HG03060 (cell line): Measurements from ENCODE around the gene TTC8.
"Not testable (repeated sequence)": the region's sequence is repeated elsewhere in the genome, so short reads cannot be mapped to it uniquely, and the experiment has no call there.

Experiments used
- ATAC-seq: cut with Tn5 transposase; IDR thresholded peaks from one replicate; pipeline ENCODE4 v1.9.1; 2021; ENCODE audit warnings: low read depth, moderate number of reproducible peaks; ENCODE audit not compliant: unreplicated experiment

The TTC8 gene

DNA sequence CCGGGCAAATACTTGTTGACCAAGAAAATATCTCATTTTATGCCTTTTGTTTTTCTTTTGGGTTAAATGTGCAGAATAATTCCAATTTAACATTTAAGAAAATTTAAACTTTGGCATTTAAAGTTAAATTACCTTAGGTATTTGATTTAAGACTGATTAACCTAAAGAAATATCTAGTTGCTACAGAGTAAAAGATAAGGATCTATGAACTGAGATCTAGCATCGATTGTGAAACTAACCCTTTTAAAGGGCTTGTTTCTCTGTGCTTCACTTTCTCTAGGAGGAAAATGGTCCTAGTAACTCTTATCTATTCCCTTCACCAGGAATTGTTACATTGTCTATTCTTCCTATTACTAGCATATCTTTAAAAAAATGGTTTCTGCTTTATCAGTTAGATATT, 2.6 kb upstream of the TTC8 start:
- ATAC-seq = no peak

DNA sequence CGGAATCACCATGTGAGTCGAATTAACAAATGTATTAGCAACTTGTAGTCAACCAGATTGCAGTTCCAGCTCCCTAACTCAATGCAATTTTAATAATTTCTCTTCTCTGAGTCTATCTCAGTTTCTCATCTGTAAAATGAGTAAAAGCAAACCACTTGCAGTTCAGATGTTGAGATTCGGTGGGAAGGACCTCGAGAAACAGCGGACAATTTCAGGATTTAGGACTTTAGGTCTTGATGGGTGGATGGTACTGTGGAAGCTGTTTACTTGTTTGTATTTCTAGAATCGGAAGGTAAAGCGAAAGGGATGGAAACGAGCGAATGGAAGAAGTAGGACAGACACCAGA, 510 bp upstream of the TTC8 start:
- ATAC-seq = no peak

DNA sequence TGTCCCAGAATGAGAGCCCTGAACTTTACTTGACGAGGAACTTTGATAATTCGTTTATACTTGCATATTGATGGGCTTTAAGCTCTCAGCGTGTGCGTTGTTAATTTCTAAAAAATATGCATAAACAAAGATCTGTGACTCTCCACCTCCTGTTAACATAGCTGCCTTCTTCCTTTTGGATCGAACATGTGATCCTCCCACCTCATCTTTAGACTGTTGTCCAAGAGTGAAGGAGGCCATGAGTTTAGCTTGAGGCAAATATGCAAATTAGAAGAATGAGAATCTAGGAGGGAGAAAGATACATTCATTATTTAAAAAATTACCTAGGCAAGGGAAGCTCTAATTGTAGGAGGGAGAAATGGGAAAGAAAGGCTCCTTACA, 617 bp downstream of the TTC8 start:
- ATAC-seq = no peak

DNA sequence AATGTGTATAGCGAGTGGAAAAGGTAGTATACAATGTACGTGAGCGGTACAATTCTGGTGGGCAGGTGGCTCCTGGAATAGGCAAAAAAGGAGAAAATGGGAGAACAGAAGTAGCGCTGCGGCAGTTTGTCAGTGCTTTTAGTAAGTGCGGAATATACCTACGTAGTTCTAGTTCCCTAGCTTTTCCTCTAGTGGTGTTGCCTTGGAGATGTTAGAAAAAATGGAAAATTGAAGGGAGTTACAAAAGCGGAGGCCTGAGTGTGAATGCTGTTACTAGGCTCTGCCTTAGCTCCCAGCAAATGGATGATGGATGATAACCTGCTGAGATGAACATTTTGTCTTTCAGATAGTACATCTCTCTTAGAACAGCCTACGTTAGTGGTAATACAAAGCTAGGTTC, 1.1 kb downstream of the TTC8 start:
- ATAC-seq = no peak

DNA sequence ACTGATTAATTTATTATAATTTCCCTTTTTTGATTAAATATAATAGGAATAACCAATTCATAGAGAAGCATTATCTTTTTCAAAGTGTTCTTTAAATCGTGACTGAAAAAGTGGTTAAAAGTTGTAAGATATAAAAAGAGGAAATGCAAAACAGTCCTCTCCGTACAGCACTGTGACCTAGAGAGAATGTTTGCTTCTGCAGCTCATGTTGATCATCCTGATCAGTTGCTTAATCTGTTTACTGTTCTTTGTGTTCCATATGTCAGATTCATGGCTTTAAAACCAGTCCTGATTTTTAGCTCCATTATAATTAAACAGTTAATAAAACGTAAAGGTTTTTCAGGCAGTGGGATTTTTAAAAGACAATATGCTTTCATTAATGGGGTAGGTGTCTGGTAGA, 4.7 kb downstream of the TTC8 start:
- ATAC-seq = no peak

DNA sequence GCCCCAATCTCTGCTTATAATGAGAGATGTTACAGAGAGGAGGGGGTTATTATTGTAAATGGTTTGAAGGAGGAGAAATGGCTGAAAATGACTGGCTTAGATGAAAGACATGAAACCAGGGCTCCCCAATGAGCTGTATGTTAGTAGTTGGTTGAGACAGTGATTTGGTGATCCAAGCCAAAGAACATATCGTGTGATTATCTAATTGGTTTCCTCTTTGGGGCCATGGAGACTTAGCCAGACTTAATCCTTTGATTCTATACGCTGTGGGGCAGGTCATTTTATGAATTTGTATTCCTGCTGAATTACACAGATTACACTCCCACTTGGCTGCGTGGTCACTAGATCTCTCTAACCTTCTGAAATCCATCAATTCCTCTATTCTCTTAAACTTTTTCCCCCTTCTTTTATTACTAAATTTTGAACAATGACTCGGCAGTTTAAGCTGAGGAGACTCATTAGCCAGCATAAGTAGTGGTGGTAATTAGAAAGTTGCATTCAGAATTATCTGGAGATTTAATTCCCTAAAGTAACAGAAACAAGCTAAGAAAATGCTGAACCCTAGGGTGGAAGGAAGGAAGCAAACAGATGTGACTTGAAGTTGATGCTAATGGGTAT, 5.3 kb downstream of the TTC8 start:
- no peak for ATAC-seq

DNA sequence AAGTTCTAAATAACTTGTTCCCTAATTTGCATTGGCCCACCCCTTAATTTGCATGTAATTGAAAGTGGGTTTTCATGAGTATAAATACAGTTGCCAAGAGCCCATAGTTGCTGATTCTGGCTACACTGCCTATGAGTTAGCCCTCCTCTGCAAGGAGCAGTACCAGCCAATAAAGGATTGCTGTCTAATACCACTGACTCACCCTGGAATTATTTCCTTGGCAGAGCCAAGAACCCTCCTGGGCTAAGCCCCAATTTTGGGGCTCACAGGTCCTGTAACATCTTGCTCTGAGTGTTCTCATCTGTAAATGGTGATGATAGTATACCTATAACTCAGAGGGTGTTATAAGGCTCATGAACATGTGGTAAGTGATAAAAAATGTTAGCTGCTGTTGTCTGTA, 6.8 kb downstream of the TTC8 start:
- no peak for ATAC-seq

DNA sequence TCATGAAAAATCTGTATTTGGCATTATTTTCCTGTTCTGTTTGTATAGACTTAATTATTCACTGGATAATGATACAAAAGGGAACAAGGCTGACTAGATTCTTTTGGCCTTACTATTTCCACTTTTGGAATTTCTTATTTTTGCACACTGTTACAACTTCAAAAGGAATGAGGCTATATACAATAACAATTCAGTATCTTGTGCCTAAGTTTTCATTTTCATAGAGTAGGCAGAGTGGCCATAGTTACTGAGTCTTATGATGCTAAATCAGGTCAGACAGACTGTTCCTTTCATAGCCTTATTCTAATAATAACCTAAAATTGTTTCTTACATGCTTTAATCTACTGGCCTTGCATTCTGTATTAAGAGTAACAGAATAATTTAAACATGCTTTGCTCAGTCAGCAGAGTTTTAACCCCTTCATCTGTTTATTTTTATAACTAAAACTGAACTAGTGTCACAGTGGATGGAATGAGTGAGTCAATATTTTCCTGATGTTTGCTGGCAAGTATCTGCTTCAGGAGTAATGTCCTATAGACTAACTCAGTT, 10.5 kb downstream of the TTC8 start:
- ATAC-seq = no peak

DNA sequence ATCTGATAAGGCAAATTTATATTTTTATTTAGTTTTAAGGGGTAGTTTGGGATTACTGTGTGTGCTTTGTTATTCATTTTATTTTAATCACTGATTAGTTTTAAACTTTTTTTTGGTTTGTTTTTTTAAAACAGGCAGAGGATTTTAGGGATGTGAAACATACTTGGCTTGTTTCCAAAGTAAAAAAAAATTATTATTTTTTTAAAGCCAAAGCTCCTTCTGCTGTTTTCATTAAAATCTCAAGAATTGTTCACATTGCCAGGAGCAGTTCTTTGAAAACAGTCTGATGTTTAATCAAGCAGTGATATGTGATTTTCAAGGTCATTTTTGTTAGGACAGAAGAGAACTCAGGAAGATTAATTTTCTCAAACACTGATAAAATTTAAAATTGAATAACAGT, 11.2 kb downstream of the TTC8 start:
- ATAC-seq = no peak

DNA sequence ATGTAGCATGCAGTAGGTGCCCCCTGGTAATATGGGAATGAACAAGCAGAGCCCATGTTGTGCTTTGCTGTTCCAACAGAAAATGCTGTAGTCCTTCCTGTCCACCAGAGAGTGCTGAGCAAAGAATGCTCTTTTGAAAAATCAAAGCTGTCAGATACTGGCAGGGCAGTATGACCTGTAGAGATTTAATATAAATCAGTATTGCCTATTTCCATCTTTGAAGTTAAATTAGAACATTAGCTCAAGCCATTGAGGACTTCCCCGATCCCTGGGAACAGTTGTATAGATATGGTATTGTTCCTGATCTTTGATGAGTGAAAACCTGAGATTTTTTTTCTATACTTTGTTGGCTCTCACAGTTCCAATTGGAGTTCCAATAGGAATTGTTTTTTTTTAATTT, 13.0 kb downstream of the TTC8 start:
- ATAC-seq = no peak

DNA sequence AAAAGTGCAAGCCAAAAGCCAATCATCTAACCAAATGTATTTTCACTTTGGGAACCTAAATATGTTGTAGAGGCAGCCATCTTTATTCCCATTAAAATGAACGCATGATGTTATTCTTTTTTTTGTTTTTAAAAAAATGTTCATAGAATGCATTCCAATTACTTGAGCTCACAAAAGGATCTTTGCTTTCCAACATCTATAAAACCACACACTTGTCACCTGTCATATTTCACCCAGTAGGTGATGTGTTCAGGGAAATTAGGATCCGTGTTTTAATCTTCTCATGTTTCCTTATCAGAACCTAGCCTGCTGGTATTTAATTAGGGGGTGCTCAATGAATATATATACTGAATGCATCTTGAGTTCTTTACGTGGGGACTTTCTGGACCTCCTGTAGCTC, 13.6 kb downstream of the TTC8 start:
- no peak for ATAC-seq

DNA sequence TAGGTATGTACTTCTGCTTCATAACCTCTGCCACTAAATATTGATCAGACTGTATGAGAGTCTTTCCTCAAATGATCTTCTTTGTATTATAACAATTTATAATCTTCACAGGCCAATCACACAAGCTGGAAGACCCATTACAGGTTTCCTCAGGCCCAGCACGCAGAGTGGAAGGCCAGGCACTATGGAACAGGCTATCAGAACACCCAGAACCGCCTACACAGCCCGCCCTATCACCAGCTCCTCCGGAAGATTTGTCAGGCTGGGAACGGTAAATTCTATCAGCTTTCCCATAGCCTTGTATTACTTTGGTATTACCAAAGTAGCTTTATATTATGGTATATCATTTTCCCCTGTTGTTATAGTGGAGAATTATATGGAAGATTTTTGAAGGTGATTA, 16.5 kb downstream of the TTC8 start:
- no peak for ATAC-seq

DNA sequence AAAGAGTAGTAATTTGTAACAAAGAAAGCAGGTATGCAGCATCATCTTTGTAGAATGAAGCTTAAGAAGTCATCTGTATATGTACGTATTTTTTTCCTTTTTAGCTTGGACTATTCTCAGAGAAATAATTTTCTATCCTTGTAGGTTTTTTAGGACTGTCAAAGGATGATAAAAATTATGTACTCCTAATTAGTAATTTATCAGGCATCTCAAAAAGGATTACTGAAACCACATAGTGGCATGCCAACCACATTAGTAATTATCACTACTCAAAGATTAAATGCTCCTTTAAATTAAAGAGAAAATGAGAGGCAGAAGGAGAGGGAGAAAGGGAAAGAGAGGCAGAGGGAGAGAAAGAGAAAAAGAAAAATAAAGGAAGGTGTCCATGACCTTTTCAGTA, 17.3 kb downstream of the TTC8 start:
- no peak for ATAC-seq

DNA sequence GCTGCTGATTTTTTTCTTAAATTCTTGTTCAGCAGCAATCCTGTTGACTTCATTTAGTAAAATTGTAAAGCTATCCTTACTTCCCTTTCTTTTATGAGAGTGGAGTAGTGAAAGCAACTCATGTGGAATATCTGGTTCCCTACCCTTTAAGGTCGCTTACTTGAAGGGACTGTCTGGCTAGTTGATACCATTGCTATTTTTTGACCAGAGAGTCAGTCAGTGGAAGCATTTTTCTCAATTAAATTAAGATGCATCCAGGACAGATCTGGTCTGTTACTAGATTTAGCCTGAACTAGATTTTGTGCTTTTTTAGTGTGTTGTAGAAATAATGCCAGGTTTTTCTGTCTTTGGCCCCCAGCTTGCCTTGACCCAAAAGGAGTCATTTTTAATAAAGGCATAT, 18.0 kb downstream of the TTC8 start:
- ATAC-seq = no peak

DNA sequence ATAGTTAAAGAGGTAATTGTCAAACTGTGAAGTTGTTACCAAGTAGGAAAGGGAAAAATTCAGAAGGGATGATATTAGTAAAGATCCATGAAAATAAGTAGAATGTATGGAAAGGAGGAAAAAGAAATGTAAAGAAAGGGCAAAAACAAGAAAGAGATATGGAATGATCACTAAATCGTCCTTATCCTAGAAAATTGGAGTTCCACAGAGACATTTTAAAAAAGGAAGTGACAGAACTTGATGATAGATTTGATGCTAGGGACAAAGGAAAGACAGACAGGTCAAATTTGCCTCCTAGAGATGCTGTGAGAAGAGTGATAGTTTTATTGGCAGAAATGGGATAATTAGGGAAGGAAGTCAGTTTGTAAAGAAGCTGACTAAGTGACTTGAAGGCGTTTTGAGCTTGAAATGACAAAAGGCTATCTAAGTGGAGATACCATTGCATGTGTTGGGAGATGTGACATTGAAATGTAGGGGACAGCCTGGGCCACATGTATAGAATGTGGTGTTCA, 20.6 kb downstream of the TTC8 start:
- ATAC-seq = no peak

DNA sequence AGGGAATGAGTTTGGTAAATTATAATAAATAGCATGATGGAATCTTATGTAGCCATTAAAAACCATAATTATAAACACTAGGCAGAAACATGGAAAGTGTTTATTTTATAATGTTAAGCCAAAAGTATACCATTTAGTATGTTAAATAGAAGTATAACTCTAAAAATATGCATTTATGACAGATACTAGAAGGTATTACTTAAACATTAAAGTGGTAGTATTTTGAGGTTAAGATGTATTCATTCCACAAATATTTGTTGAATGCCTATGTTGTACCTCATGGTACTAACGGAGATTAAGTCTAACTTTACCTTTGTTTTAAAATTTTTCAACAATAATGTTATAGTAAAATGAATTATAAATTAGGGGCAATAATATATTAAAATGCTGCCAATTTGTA, 24.1 kb downstream of the TTC8 start:
- no peak for ATAC-seq

DNA sequence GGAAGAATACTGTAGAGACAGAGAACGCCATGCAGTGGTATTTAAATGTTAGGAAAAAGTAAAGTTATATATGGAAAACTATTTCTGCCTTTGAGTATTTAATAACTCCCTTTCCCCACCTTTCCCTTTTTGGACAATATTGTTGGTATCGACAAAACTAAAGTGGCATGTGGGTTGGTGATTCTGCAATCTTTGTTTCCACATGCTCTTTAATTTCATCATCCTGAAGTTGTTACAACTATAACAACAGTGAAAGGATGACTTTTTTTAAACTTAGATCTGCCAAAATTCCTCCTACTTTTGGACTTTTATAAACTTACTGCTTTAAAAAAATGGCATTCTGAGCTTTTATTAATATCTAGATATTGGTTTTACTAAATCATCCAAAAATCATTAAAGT, 25.3 kb downstream of the TTC8 start:
- no peak for ATAC-seq

DNA sequence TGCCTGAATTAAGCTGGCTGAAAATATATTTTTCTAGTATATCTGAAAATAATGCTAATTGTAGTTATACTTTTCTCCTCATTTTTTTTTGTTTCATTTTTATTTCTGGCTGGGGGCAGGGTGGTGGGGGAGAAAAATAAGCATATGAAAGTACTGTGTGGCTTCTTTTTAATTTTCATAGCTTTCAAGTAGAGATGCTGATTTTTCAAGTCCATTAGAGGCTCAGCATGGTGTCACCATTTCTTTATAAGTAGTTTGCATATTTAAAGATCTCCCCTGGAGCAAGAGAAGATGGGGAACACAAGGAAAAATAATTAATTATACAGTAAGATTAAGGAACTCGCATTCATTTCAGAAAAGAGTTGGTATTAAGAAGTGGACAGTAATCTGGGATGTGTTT, 27.1 kb downstream of the TTC8 start:
- ATAC-seq = no peak

DNA sequence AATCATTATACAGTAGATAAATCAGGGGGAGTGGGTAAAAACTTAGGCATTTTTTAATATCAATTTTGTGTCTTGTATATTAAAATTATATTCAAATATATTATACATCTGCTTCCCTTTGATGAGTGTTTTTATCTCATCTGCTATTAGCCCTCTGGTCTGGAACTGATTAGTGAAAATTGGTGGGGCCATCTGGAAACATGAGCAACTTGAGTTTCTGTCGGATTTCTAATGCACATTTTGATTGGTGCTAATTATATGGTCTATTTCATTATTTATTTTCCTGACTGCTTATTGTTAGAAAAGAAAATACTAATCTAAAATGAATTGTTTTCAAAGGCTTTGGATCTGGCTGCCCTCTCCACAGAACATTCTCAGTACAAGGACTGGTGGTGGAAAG, 28.2 kb downstream of the TTC8 start:
- no peak for ATAC-seq

DNA sequence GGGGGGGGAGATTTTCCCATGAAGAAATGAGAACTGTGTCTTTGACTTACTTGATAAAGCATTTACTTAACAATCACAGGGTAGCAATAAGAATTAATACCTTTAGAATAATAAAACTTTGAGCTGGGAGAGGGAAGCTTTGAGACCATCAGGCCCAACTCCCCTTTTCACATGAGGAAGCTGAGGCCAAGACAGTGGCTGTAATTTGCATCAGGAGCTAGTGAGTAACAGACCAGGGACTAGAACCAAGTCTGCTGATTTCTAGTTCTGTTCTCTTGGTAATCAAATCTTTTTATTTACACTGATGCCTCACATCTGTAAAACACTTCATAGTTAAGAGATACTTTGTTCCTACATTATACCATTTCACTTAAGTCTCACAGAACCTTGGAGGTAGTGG, 28.7 kb downstream of the TTC8 start:
- ATAC-seq = no peak

DNA sequence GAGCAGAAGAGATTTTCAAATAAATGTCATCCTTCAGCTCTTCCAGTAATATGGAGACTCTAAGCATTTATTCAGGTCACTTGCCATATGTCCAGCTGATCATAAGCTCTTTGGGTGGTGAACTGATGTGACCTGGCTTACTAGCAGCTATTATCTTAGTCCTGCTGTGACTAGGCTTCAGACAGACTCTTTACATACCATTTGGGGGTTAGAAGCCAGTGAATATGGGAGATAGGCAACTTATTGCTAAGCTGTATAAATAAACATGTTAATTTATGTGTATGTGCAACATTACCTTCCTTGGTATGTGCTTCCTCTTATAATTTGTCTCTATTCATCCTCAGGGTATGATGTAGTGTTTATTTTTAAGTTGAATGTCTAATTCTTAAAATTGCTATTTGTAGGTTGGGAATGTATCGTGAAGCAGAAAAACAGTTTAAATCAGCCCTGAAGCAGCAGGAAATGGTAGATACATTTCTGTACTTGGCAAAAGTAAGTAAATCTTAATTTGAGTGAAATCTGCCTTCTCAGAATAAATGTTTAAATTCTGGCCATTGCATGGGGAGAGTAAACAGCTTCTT, 32.4 kb downstream of the TTC8 start:
- no peak for ATAC-seq

DNA sequence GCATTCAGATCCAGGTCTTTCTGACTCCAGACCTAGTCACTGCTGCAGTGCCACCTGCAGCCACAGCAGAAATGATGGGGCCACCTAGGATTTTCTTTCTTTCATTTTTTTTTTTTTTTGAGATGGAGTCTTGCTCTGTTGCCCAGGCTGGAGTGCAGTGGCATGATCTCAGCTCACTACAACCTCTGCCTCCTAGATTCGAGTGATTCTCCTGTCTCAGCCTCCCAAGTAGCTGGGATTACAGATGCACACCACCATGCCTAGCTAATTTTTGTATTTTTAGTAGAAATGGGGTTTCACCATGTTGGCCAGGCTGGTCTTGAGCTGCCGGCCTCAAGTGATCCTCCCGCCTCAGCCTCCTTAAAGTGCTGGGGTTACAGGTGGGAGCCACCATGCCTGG, 33.4 kb downstream of the TTC8 start:
- ATAC-seq = not testable (repeated sequence)

DNA sequence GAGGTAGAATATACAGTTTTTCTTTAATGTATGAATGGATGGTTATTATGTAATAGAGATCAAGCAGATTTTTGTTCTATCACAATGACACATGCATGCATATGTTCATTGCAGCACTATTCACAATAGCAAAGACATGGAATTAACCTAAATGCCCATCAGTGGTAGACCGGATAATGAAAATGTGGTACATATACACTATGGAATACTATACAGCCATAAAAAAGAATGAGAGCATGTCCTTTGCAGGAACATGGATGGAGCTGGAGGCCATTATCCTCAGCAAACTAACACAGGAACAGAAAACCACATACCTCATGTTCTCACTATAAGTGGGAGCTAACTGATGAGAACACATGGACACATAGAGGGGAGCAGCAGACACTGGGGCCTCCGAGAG, 34.7 kb downstream of the TTC8 start:
- ATAC-seq = not testable (repeated sequence)
